ENCODE measurements around the gene PHLDA3.

The PHLDA3 gene

GRCh38 chr1:201468844-201469644, at the start of gene PHLDA3:
TSS of gene PHLDA3 (minus strand) at chr1:201469188. CDS start at chr1:201468786, 402 bp downstream.
- peak; percentile 28 for DNase-seq

- DNase-seq = no peak
These were observed 49.1 kb upstream of the PHLDA3 start for GRCh38 chr1:201518071-201518470.

GRCh38 chr1:201517631-201518030, 48.6 kb upstream of the PHLDA3 start:
- no peak for DNase-seq

GRCh38 chr1:201516511-201517127, 47.6 kb upstream of the PHLDA3 start:
- no peak for DNase-seq

GRCh38 chr1:201515895-201516294, 46.9 kb upstream of the PHLDA3 start:
- DNase-seq = no peak

- no peak for DNase-seq
These were observed 46.2 kb upstream of the PHLDA3 start for GRCh38 chr1:201515062-201515750.

- no peak for DNase-seq
These were observed 45.5 kb upstream of the PHLDA3 start for GRCh38 chr1:201514466-201514865.

- DNase-seq = no peak
These were observed 44.7 kb upstream of the PHLDA3 start for GRCh38 chr1:201513498-201514243.

GRCh38 chr1:201511941-201512539, 43.1 kb upstream of the PHLDA3 start:
- no peak for DNase-seq

- no peak for DNase-seq
These were observed 42.5 kb upstream of the PHLDA3 start for GRCh38 chr1:201511396-201511940.

- no peak for DNase-seq
These were observed 41.7 kb upstream of the PHLDA3 start for GRCh38 chr1:201510734-201511133.

GRCh38 chr1:201509601-201510374, 40.8 kb upstream of the PHLDA3 start:
- no peak for DNase-seq

- no peak for DNase-seq
These were observed 39.8 kb upstream of the PHLDA3 start for GRCh38 chr1:201508809-201509208.

- no peak for DNase-seq
These were observed 38.3 kb upstream of the PHLDA3 start for GRCh38 chr1:201507360-201507675.

- DNase-seq = peak; percentile 86
These were observed 37.8 kb upstream of the PHLDA3 start, which contains the start of gene CSRP1 for GRCh38 chr1:201506557-201507359. TSS of gene CSRP1 (minus strand) at chr1:201507123. CDS start at chr1:201496303, 10,820 bp downstream.

GRCh38 chr1:201506092-201506491, 37.1 kb upstream of the PHLDA3 start:
- DNase-seq = no peak

- DNase-seq = no peak
These were observed 36.5 kb upstream of the PHLDA3 start for GRCh38 chr1:201505503-201505890.

- no peak for DNase-seq
These were observed 36.0 kb upstream of the PHLDA3 start for GRCh38 chr1:201504799-201505502.

GRCh38 chr1:201504179-201504631, 35.2 kb upstream of the PHLDA3 start:
- no peak for DNase-seq
